Islet precursor cell (in vitro differentiated cells): Measurements from ENCODE around the gene DCBLD2.

Experiments
- DNase-seq: peaks from one replicate; pipeline ENCODE4 v3.0.0-alpha.2; 2018

The DCBLD2 gene

DNA sequence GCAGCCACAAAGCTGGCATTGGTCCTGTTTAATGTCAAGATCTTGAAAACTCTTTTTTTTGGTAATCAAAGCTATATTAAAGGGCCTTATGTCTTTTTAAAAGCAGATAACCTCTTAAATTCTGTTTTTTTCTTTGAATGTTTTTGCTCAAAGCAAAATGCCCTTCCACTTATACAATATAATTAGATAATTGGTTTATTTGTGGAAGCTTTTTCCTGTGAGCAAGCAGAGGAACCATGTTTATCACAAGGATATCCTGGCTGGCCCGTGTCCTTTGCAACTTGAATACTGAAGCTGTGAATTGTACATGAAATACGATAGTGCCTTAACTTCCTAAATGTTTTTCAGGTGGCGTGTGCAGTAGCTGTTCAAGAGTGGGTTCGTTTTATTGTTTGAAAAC, 135.8 kb downstream of the DCBLD2 start:
- DNase-seq, result no peak

GRCh38 chr3:98764472-98764884, 137.0 kb downstream of the DCBLD2 start:
- no peak for DNase-seq

DNA sequence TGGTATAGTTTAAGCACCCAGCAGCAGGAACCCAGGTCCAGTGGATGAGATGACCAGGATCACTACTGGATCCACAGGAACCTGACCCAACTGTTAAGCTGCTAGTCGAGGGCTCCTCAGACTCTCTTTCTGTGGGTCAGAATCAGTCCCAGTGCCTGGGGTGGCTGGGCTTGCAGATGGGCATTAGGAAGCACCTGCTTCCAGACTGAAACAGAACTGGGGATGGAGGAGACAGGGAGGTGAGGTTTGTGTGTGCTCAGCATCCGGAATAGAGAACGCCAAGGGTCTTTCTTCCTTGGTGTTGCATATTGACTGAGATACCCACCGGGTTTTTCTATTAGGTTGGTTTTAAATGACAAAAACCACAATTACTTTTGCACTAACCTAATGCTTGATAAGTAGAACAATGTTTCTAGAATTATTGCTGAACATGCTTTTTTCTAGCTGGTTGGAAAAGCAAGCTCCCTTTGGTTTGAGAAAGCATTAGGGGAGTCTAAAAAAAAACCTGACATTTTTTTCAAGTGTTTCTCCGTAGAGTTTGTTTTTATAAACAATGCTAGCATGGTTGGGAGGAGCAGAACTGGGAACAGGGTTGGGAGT, 137.6 kb downstream of the DCBLD2 start:
- DNase-seq, result no peak

DNA sequence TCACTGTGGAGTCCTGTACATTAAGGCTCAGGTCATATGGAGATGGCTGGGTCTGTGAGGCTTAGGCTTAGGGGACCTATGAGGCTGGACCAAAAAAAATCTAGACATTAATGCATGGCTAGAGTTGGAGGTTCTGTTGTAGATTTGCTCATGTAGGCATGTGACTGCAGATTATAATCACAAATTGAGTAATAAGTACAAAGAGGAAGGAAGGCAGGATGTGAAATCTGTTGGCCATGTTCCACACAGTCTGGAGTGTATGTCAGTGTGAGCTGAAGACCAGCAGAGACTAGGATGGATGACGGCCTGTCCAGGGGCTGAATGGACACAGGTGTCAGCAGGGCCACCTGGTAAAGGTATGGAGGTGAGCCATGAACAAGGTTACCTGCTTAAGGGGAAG, 138.4 kb downstream of the DCBLD2 start, which contains the start of gene ST3GAL6:
ST3GAL6 (plus strand) TSS at position 265 of the 400 bp plus-strand sequence. CDS start 5,101 bp downstream, outside the sequence.
- DNase-seq, result no peak

DNA sequence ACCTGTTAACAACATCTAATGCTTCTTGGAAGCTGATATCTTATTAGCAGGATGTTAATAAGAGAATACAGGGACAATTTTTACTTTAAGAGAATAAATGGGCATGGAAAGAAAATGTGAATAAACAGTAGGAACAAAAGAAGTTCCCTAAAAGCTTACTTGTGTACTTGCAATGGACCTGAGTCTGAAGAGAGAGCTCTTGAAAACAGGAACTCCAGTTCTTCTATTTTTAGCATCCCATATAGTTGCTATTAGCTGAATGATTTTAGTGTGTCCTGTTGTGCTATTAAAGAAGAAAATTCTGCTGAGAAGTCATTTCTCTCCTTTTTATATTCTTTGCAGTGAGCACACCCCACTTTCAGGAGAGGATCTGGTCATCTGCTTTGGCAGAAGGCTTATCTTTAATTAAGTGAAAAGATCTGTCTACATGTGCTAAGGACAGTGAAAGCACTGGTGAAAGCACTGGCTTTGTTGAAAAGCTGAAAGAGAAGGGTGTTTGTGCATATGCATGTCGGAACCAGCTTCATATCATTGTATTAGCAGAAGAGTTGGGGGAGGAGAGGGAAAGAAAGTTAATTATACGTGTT, 139.8 kb downstream of the DCBLD2 start:
- DNase-seq, result no peak

DNA sequence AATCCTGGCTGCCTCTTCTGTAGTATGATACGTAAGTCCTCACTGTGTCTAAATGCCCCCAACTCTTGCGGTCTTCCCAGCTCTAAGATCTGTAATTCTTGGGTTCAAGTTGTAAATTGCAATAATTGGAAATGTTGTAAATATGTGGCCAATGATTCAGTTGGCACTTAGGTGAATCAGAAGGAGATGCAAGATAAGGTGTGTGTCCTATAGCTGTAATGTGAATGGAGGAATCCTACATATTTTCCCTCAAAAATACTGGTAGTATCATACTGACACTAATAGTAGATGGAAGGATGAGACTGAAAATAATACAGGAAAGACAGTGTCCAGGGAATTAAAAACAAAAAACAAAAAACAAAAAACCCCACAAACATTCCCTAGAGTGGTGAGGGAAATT, 141.9 kb downstream of the DCBLD2 start:
- DNase-seq, result no peak

DNA sequence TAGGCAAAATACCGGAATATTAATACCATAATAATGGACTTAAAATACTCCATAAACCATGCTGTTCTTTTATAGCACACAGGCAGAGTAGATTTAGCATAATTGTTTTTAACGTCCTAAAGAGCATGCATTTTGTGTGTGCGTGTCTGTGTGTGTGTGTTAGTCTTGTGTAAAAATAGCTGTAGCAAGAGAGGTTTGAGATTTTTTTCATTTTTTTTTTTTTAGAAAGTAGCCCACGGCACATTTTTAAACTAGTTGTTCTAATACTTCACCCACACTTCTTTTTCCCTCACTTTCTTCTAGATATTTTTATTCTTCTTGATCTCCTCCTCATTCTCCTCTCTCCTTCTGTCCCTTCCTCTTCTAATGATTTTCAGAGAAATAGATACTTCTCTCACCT, 145.9 kb downstream of the DCBLD2 start:
- no peak for DNase-seq

DNA sequence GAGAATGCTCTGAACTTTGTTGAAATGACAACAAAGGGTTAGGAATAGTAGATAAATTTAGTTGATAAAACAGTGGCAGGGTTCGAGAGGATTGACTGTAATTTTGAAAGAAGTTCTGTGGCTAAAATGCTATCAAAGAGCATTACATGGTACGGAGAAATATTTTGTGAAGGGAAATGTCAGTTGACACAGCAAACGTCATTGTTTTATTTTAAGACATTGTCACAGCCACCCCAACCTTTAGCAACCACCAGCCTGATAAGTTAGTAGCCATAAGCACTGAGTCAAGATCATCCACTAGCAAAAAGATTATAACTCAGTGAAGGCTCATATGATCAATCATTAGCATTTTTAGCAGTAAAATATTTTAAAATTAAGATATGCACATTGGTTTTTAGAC, 147.0 kb downstream of the DCBLD2 start:
- DNase-seq, result no peak

GRCh38 chr3:98750276-98750919, 151.1 kb downstream of the DCBLD2 start:
- DNase-seq, result no peak

- no peak for DNase-seq
Measured at GRCh38 chr3:98746882-98747281, 154.6 kb downstream of the DCBLD2 start.

GRCh38 chr3:98746122-98746521, 155.4 kb downstream of the DCBLD2 start:
- no peak for DNase-seq
